Activated CD4-positive, alpha-beta memory T cell treated with anti-CD3 and anti-CD28 coated beads, Interleukin-2, amount 10 ng/mL, durations not matched to agents 7 days and 5 days (primary cell): ENCODE results near the gene PANK4. TPM values are rescaled to one million over a fixed set of nuclear protein-coding genes. Genes with fewer than 3 reads are reported as not detected.

Experiments used
- CTCF ChIA-PET: fragments of 350-600 bp; sonication (Branson Sonifier 250); formaldehyde crosslinking; loops from one replicate; lab custom pipeline; 2021; ENCODE audit warnings: antibody characterized with exemption, inconsistent platforms; lab: Charles Lee
- POLR2A ChIA-PET: fragments of 350-600 bp; sonication (Branson Sonifier 250); formaldehyde crosslinking; loops from one replicate; lab custom pipeline; 2021; ENCODE audit warnings: antibody characterized with exemption; lab: Charles Lee
- DNase-seq: peaks from one replicate; pipeline ENCODE4 v3.0.0-alpha.2; 2020
- H3K27ac Mint-ChIP-seq: one replicate; pipeline ENCODE4 v1.8.0; 2021; ENCODE audit warnings: mild to moderate bottlenecking, mixed read lengths
- H3K27me3 Mint-ChIP-seq: one replicate; pipeline ENCODE4 v1.8.0; 2021; ENCODE audit warnings: mixed read lengths
- H3K36me3 Mint-ChIP-seq: one replicate; pipeline ENCODE4 v1.8.0; 2021; ENCODE audit warnings: low read depth, mixed read lengths
- H3K4me1 Mint-ChIP-seq: one replicate; pipeline ENCODE4 v1.8.0; 2021; ENCODE audit warnings: mixed read lengths
- H3K4me3 Mint-ChIP-seq: one replicate; pipeline ENCODE4 v1.8.0; 2021; ENCODE audit warnings: mild to moderate bottlenecking, mixed read lengths
- H3K9me3 Mint-ChIP-seq: one replicate; pipeline ENCODE4 v1.8.0; 2021; ENCODE audit warnings: mixed read lengths
- total RNA-seq, 2 experiments: library from RNA; stranded (reverse); gene quantifications; one replicate each; pipeline ENCODE4 v1.2.3, GENCODE V29; 2021

PANK4 gene
- total RNA-seq, 2 experiments from 2014 or later, result 71.7 to 72.6 TPM

DNA sequence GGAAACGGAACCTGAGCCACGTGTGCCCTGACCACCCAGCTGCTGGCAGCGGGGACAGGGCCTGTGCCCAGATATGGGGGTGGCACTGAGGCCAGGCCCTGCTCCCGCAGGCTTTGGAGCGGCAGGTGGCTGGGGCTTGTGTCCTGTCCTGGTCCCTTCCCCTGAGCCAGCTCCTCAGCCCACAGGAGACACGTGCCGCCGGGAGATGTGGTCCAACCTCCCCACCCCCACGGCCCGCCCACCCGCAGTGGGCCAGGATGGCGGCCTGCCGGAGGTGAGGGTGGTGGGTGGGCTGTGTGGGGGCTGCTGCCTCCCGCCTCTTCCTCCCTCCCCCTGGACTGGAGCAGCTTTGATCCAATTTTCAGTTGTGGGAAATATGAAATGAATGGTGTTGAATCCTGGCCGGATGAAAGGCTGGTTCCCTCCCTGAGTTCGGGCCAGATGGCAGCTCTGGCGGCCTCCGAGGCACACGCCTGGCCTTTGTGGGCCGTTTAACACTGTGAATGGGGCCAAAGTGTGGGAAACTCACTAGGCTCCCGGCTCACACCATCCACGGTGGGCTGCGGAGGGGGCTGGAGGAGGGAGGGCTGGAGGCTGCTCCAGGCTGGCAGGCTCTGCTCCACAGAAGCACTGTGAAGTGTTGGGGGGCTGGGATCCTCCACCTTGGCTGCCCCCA, 6.2 kb upstream of the PANK4 start:
- no peak for DNase-seq
- Mint-ChIP-seq H3K4me1 (peaks cover 11% of the 10 kb centered on the region), H3K27ac (no peak overlapping the region), H3K27me3 (peaks cover 45% of the 10 kb centered on the region), H3K9me3 (no peaks in the 10 kb centered on the region), H3K36me3 (no peaks in the 10 kb centered on the region), H3K4me3 (no peak overlapping the region)
- POLR2A ChIA-PET, result interaction anchor here (0.8 to 13.2 kb wide), 3 partner anchors 12 to 53 kb away, joined by 3 to 228 read pairs (median 9); partner anchors contain the start of genes PRXL2B and TNFRSF14
- CTCF ChIA-PET, result no interaction called here

DNA sequence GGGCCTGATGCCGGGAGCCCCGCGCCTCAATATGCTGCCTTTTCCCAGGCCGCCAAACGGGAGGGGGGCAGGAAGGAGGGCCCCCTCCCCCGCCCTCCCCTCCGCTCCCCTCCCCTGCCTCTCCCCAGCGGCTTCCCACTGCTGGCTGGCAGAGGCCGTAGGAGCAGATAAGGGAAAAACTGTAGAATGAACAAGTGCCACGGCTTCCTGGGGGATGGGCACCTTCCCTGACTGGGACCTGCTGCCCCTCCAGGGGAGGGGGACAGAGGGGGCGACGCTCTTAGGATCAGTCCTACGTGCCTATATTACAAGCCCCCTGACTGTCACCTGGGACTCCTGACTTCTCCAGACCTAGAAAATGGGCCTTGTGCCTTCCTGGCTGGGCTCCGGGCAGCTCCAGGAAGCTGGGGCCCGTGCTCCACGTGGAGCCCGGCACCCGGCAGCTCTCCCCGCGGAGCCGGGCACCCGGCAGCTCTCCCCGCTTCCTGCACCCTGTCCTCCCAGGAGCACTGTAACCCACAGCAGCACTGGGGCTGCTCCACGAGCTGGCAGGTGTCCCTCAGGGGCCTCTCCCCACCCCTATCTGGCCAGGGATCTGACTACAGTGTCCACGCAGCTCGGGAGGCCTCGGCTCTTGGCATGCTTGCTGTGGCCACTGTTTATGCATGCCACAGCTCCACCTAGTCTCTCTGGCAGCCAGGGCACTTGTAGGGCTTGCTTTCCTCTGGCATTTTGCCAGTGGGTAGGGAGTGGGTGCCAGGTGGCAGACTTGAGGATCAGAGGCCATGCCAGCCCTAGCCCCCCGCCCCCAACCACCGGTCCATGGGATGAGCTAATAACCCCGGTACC, 4.3 kb upstream of the PANK4 start:
- ChIA-PET CTCF (interaction anchor here (1.0 kb wide), 1 partner anchor 117 kb away, joined by 3 read pairs; no protein-coding TSS in a partner anchor), POLR2A (interaction anchor here (3.2 to 13.2 kb wide), 2 partner anchors 13 to 26 kb away, joined by 15 to 228 read pairs; partner anchors contain the start of gene TNFRSF14)
- Mint-ChIP-seq H3K4me3 (no peak overlapping the region), H3K36me3 (no peaks in the 10 kb centered on the region), H3K27ac (no peak overlapping the region), H3K27me3 (peaks cover 42% of the 10 kb centered on the region), H3K9me3 (no peaks in the 10 kb centered on the region), H3K4me1 (peaks cover 21% of the 10 kb centered on the region)
- DNase-seq, result no peak

DNA sequence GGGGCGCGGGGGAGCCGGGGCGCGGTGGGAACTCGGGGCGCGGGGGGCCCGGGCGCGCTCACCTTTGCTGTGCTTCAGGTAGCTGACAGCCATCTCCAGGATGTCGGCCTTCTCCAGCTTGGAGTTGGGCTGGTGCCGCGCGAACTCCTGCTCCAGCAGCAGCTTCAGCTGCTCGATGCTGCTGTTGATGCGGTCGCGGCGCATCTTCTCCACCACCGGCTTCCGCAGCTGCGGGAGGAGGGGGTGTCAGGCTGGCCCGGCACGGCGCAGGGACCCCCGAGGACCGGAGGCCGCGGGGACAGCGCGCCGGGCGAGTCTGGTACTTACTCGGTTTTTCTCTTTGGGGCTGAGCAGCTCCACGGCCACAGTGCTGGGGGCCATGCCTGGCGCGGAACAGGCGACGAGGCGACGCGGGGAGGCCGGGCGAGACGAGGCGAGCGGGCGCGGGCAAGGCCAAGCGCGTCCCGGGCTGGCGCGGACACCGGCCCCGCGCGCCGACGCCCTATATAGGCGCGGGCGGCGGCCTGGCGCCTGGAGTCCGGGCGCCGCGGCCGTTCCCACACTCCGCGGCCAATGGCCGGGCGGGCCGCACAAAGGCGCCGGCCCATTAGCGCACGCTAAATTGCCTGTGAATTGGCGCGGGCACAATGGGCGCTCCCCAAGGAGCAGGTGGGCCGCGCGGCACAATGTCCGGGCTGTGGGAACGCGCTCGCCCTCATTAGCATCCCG, 3.6 kb upstream of the PANK4 start, which contains the start of gene HES5:
Gene HES5, minus strand, starts transcription at position 480 of the 729 bp plus-strand sequence. Its CDS starts 99 bp downstream, at position 381.
- Mint-ChIP-seq H3K27ac (no peak within 1 kb of the TSS), H3K27me3 (peaks cover 38% of the 10 kb centered on the region), H3K9me3 (no peaks in the 10 kb centered on the region), H3K4me3 (peak within 1 kb of the TSS; percentile 50), H3K4me1 (peaks cover 24% of the 10 kb centered on the region), H3K36me3 (peaks cover 6% of the 10 kb centered on the region)
- ChIA-PET POLR2A (interaction anchor here (1.6 to 13.2 kb wide), 3 partner anchors 14 to 56 kb away, joined by 5 to 228 read pairs (median 15); partner anchors contain the start of gene TNFRSF14), CTCF (interaction anchor here (1.0 kb wide), 1 partner anchor 116 kb away, joined by 3 read pairs; no protein-coding TSS in a partner anchor)
- no peak for DNase-seq

DNA sequence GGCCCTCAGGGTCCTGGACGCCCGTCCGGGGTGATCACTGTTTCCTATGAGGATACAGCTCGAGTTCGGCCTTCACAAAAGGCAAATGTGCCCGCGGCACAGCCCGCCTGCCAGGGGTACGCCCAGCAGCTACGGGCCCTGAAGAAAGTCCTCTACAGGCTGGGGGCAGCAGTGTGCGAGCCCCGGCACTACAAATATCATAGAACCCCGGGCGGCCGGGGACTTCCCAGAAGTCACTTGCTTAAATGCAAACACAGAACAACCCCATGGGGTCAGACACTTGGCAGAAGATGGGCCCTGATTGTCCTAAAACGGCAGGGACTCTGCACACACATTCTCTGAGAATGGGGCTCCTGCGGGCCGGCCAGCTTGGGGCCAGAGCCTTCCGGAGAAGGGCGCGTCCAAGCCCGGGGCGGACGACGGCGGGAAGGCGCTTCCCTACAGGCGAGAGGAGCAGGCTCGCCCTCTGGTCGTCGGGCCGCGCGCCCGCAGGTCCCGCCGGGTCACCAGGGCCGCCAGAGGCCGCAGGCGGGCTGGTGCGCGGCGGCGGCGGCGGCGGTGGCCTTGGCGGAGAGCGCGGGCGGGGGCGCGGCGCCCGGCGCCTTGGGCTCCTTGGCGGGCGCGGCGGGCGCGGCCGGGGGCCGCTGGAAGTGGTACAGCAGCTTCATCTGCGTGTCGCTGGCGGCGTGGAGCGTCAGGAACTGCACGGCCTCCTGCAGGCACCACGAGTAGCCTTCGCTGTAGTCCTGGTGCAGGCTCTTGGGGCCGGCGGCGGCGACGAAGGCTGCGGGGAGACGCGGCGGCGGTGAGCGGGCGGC, 2.8 kb upstream of the PANK4 start:
- POLR2A ChIA-PET, result interaction anchor here (1.6 to 13.2 kb wide), 3 partner anchors 15 to 56 kb away, joined by 5 to 228 read pairs (median 15); partner anchors contain the start of gene TNFRSF14
- peak; percentile 37 for DNase-seq
- H3K36me3 Mint-ChIP-seq, result peaks cover 9% of the 10 kb centered on the region
- H3K4me1 Mint-ChIP-seq, result peaks cover 31% of the 10 kb centered on the region
- H3K27me3 Mint-ChIP-seq, result peaks cover 36% of the 10 kb centered on the region
- CTCF ChIA-PET, result no interaction called here
- no peak overlapping the region for H3K27ac Mint-ChIP-seq
- no peaks in the 10 kb centered on the region for H3K9me3 Mint-ChIP-seq
- H3K4me3 Mint-ChIP-seq, result peak overlapping the region; percentile 50

DNA sequence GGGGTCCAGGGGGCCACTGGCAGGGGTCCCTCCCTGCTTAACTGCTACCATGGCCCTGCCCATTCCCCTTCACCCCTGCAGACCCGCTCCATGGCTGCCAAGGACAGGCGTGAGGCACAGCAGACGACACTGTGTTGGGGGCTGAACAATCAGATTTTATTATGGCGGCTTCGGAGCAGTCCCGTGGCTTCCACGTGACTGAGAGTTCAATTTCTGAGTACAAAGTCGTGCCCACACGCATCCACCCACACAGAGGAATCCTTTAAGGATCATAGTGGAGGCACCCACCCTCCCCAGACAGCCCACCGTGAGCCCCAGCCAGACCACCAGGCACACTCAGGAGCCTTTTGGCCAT, 2.2 kb upstream of the PANK4 start:
- Mint-ChIP-seq H3K4me1 (peaks cover 37% of the 10 kb centered on the region), H3K36me3 (peaks cover 12% of the 10 kb centered on the region), H3K9me3 (no peaks in the 10 kb centered on the region), H3K4me3 (no peak overlapping the region), H3K27ac (peak overlapping the region; percentile 35), H3K27me3 (peaks cover 32% of the 10 kb centered on the region)
- CTCF ChIA-PET, result no interaction called here
- POLR2A ChIA-PET, result interaction anchor here (1.6 to 13.2 kb wide), 3 partner anchors 16 to 57 kb away, joined by 5 to 228 read pairs (median 15); partner anchors contain the start of gene TNFRSF14
- DNase-seq, result no peak

DNA sequence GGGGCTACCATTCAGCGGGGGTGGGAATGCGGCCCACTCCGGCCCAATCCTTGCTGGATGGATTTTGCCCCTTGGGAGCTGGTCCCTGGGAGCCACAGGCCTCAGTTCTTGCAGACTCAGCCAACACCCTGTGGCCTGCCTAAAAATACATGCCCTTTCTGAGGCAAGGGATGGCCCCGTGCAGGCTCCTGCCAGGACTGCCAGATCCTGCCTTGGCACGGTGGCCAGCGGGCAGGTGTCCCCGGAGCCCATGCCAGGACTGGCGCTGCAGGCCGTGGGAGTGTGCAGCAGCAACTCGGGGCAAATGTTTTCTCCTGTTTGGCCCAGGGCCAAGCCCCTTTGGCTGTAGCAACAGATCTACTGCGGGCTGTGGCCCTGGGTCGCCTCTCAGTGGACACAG, 1.6 kb upstream of the PANK4 start:
- DNase-seq, result no peak
- H3K4me3 Mint-ChIP-seq, result no peak overlapping the region
- no peak overlapping the region for H3K27ac Mint-ChIP-seq
- POLR2A ChIA-PET, result interaction anchor here (5.2 to 13.2 kb wide), 2 partner anchors 16 to 28 kb away, joined by 34 to 228 read pairs; partner anchors contain the start of gene TNFRSF14
- CTCF ChIA-PET, result no interaction called here
- no peaks in the 10 kb centered on the region for H3K9me3 Mint-ChIP-seq
- peaks cover 17% of the 10 kb centered on the region for H3K36me3 Mint-ChIP-seq
- H3K27me3 Mint-ChIP-seq, result peaks cover 29% of the 10 kb centered on the region
- peaks cover 43% of the 10 kb centered on the region for H3K4me1 Mint-ChIP-seq

DNA sequence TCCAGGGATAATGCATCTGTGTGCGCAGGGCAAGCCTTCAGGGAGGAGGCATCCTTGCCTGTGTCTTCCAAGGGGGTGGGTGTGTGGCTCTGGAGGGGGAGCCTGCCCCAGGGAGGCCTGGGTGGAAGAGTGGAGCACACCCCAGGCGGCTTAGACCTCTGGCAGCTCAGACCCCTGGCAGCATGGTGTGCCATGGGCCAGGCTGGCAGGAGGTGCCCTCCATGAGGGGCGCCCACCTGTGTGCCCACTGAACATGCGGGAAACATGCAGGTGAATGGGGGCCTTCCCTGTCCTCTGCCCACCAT, 1.1 kb upstream of the PANK4 start:
- CTCF ChIA-PET, result interaction anchor here (2.3 kb wide), 1 partner anchor 112 kb away, joined by 14 read pairs; no protein-coding TSS in a partner anchor
- no peak for DNase-seq
- Mint-ChIP-seq H3K27ac (no peak overlapping the region), H3K27me3 (peaks cover 27% of the 10 kb centered on the region), H3K4me1 (peaks cover 48% of the 10 kb centered on the region), H3K9me3 (no peaks in the 10 kb centered on the region), H3K4me3 (no peak overlapping the region), H3K36me3 (peaks cover 22% of the 10 kb centered on the region)
- POLR2A ChIA-PET, result interaction anchor here (5.2 to 13.2 kb wide), 2 partner anchors 17 to 28 kb away, joined by 34 to 228 read pairs; partner anchors contain the start of gene TNFRSF14

DNA sequence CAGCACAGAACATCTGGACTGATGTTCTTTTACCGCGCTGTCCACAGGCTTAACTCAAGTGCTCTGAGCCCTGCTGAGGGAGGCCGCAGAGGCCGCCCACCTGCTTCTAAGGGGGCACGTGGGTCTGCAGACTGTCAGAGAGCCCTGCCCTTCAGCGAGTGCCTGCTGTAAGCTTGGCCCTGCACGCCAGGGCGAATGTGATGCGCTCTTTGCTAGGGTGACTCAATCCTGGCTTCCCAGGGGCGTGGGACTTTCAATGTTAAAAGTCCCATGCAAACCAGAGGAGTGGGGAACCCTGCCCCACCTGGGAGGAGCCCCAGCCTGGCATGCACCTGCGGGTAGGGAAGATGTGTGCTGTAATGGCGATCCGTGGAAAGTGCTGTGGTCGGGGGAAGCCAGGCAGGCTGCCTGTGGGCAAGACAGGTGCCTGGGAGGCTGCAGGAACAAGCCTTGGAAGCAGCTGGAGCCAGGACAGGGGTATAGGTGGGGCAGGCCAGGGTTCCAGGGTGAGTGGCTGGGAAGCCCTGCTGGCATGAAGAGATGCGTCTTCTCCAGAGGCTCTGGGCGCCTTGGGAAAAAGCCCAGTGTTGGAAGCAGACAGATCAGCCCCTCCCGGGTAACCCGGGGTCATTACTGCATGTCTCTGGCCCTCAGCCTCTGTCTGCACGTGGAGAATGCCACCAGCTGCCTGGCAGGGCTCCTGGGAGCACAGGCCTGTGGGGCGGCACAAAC, 594 bp upstream of the PANK4 start:
- H3K4me3 Mint-ChIP-seq, result peak overlapping the region; percentile 34
- ChIA-PET CTCF (interaction anchor here (1.2 to 4.2 kb wide), 5 partner anchors 15 to 112 kb away, joined by 3 to 81 read pairs (median 14); partner anchors contain the start of genes PRXL2B and TNFRSF14), POLR2A (interaction anchor here (1.1 to 13.2 kb wide), 8 partner anchors 17 to 226 kb away, joined by 3 to 228 read pairs (median 8); partner anchors contain the start of genes MORN1, PEX10, PRXL2B and RER1)
- peaks cover 51% of the 10 kb centered on the region for H3K4me1 Mint-ChIP-seq
- H3K27ac Mint-ChIP-seq, result no peak overlapping the region
- peaks cover 26% of the 10 kb centered on the region for H3K36me3 Mint-ChIP-seq
- DNase-seq, result peak; percentile 63
- H3K27me3 Mint-ChIP-seq, result peaks cover 25% of the 10 kb centered on the region
- no peaks in the 10 kb centered on the region for H3K9me3 Mint-ChIP-seq

DNA sequence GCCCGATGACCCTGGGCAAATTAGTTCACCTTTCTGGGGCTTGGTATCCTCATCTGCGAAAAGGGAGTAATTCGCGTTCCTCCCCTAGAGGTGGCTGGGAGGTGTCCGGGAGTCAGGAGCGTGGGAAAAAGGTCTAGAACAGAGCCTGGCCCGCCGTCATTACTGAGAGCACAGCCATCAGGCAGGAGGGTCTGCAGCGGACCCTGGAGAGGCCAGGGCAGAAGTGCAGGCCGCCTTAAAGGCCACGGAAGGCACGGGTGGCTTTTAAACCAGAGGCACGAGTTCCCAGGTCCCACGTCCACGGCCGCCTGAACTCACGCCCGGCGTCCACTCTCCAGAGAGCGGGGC, 850 bp downstream of the PANK4 start:
- no peak for DNase-seq
- Mint-ChIP-seq H3K27me3 (peaks cover 15% of the 10 kb centered on the region), H3K27ac (peak overlapping the region; percentile 93), H3K4me1 (peaks cover 47% of the 10 kb centered on the region), H3K36me3 (peaks cover 37% of the 10 kb centered on the region), H3K4me3 (peak overlapping the region; percentile 80), H3K9me3 (no peaks in the 10 kb centered on the region)
- ChIA-PET POLR2A (interaction anchor here (1.2 to 13.2 kb wide), 11 partner anchors 9 to 270 kb away, joined by 3 to 228 read pairs (median 6); partner anchors contain the start of genes MORN1, PEX10, PRXL2B and RER1), CTCF (interaction anchor here (1.0 to 4.2 kb wide), 6 partner anchors 16 to 617 kb away, joined by 3 to 81 read pairs (median 8); partner anchors contain the start of genes PRXL2B and TNFRSF14)

DNA sequence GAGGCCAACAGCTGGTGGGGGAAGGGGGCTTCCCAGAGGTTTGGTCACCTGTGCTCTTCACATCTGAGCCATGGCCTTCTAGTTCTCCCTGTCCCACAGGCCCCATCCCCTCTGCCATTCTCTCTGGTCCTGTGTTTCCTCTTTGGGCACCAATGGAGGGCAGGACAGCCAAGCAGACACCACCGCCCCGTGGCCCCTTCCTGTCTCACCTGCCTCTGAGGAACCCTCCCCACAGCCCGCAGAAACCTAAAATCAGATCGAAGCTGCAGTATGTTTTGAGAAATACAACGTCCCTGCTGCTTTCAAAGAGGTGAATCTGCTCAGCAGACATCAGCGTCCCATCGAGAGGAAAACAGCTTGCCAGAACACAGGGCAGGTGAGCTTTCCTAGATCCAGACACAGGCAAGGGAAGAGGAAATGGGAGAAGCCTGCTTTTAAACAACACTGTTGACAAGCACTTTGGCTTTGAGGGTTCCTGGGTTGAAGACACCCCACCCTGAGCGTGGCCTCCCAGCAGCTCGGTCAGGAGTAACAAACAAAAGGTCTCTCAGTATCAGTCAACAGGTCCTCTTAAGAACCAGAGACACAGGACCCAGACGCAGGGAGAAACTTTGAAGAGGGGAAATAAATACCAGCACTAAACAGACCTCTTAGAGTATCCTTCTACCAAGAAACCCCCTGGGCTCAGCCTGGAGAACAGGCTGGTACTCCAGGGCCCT, 2.3 kb downstream of the PANK4 start:
- Mint-ChIP-seq H3K9me3 (no peaks in the 10 kb centered on the region), H3K4me1 (peaks cover 45% of the 10 kb centered on the region)

More for the DNA sequence above, 2.3 kb downstream of the PANK4 start:
- H3K27me3 Mint-ChIP-seq, result peaks cover 12% of the 10 kb centered on the region
- peaks cover 40% of the 10 kb centered on the region for H3K36me3 Mint-ChIP-seq
- ChIA-PET CTCF (interaction anchor here (0.7 to 4.2 kb wide), 11 partner anchors 23 to 329 kb away, joined by 3 to 81 read pairs (median 4); partner anchors contain the start of genes FAAP20, PEX10, PRXL2B and TNFRSF14), POLR2A (interaction anchor here (0.6 to 13.2 kb wide), 13 partner anchors 9 to 329 kb away, joined by 3 to 228 read pairs (median 5); partner anchors contain the start of genes FAAP20, MORN1, PRXL2B and RER1)
- peak overlapping the region; percentile 80 for H3K4me3 Mint-ChIP-seq
- H3K27ac Mint-ChIP-seq, result peak overlapping the region; percentile 93
- DNase-seq, result peak; percentile 81
